ENCODE data around the gene MST1R.
"Not testable (repeated sequence)": the region's sequence is repeated elsewhere in the genome, so short reads cannot be mapped to it uniquely, and the experiment has no call there.

Gene MST1R

DNA sequence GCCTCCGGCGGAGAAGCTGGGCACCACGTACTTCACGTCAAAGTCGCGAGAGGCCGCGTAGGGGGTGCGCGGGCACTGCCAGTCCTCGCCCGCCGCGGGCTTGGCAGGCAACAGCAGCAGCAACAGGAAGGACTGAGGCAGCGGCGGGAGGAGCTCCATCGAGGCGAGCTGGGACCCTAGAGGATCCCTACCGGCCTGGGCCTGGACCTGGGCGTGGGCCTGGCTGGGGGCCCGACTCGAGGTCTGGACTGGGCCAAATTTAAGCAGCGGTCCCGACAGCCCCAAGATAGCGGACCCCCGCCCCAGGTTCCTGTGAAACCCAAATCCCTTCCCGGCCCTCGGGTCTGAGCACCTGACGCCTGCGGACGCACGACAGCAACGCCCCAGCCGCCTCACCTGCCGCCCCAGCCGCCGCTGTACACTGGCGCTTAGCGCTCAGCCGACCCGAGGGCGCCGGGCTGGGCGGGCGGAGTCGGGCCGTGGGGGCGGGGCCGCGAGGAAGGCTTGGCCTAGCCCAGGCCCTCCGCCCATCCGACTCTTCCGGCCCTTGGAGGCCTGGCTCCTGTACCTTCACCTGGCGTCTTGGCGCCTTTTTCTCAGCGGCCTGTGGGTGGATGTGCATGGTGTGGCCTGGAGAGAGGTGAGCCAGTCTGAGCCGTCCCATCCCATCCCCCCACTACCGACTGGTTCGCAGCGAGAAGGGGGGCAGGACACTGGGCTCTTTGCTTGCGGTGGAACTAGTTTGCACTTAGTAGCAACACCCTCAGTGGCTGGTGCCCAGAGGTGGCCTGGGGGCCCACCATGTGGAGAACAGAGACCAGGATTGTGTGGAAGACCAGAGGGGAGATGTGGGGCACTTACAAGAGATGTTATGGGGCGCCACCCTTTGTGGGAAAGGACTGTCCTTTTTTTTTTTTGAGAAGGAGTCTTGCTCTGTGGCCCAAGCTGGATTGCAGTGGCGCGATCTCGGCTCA, at the start of gene MST1R:
MST1R (minus strand) TSS at position 423 of the 974 bp plus-strand sequence; CDS start at position 159, 264 bp downstream.
- peak; percentile 33 to 55 for DNase-seq

DNA sequence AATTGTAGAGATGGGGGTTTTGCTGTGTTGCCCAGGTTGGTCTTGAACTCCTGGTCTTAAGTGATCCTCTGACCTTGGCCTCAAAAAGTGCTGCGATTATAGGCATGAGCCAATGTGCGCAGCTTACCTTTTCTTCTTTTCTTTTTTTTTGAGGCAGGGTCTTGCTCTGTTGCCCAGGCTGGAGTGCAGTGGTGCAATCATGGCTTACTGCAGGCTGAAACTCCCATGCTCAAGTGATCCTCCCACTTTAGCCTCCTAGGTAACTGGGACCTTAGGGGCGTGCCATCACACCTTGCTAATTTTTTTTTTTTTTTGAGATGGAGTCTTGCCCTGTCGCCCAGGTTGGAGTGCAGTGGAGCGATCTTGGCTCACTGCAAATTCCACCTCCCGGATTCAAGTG, 49.3 kb upstream of the MST1R start:
- no peak for DNase-seq

DNA sequence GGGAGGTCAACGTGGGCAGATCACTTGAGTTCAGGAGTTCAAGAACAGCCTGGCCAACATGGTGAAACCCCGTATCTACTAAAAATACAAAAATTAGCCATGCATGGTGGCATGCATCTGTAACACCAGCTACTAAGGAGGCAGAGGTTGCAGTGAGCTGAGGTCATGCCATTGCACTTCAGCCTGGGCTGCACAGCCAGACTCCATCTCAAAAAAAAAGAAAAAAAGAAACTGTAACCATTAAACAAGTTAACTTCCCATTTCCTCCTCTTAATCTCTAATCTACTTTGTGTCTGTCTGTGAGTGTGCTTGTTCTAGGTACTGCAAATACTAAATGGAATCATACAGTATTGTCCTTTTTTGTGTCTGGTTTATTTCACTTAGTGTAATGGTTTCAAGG, 39.0 kb upstream of the MST1R start:
- no peak for DNase-seq

DNA sequence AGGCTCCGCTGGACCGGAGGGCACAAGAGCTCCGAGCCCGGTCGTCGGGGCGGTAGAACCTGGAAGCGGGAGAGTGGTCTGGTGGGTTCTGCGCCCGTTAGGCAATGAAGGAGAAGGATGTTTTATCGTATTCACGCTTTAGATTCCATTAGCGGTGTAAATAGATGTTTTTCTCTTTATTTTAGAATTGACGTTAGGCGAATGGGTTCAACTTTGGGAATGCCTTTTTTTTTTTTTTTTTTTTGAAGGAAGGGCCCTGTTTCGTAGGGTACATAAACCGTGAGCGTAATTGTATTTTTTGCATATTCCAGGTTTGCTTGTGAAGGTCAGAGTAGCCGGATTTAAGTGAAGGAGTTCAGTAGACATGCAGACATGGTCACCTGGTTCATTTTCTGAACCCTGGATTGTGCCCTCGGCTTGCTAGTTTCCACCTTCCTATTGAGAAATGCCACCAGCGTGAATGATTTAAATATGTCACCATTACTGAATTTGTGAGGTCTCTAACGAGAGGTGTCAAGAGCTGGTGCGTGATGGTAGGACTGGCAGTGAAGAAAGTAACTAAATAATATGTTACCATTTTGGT, 37.1 kb upstream of the MST1R start:
- no peak for DNase-seq

DNA sequence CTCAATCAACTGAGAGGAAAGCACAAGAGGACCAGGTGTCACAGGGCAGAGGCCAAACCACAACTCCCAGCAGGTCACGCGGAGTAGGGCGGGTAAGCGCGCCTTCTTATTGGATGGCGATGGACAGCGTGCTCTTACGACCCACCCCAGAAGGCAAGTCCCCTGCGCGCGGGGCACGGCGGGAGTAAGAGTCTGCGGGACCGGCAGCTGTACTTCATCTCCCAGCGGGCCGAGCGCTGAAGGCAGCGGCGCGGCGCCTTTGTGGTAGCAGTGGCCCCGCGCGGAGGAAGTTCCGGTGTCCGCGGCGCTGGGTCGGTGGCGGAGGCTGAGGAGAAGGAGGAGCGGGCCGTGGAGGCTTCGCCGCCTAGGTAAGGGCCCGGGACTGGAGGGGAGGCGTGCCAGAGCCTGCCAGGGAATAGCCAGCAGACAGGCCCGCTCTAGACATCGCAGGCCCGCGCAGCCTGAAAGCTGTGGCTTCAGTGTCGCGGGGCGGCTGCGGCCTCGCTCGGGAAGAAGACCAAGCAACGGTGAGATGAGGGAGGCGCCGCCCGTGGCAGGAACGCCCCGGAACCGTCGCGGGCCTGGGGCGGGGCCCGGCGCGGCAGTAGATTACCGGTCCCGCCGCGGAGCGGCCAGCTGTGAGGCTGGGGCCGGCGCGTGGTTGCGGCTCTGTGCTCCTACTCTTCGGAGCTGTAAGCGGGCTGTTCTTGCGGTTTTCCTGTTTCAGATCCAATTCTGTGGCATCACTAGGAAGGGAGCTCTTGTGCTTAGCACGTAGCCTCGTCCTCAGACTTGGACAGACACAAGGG, 36.4 kb upstream of the MST1R start, which contains the start of gene RBM6:
RBM6 (plus strand) TSS at position 293 of the 809 bp plus-strand sequence. CDS start 22,492 bp downstream, outside the sequence.
- peak; percentile 94 to 97 for DNase-seq

DNA sequence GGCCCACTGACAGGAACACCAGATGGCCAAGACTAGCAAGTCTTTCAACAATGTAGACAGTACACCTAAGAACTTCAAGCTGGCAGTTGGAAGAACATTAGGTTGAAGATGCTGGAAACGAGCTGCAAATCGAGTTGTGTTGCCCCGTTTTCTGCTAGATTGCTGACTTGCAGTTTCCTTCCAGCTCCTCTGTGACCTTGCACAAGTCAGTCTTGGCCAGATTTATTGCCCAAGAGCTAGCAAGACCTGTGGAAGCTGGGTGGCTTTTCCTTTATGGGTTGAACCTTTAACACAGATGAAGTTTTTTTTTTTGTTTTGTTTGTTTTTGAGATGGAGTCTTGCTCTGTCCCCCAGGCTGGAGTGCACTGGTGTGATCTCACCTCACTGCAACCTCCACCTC, 33.4 kb upstream of the MST1R start:
- peak; percentile 51 for DNase-seq

DNA sequence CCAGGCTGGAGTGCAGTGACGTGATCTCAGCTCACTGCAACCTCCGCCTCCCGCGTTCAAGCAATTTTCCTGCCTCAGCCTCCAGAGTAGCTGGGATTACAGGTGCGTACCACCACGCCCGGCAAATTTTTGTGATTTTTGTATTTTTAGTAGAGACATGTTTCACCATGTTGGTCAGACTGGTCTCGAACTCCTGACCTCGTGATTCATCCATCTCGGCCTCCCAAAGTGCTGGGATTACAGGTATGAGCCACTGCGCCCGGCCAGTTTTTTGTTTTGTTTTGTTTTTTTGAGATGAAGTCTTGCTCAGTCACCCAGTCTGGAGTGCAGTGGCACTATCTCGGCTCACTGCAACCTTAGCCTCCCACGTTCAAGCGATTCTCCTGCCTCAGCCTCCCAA, 28.6 kb upstream of the MST1R start:
- not testable (repeated sequence) for DNase-seq

DNA sequence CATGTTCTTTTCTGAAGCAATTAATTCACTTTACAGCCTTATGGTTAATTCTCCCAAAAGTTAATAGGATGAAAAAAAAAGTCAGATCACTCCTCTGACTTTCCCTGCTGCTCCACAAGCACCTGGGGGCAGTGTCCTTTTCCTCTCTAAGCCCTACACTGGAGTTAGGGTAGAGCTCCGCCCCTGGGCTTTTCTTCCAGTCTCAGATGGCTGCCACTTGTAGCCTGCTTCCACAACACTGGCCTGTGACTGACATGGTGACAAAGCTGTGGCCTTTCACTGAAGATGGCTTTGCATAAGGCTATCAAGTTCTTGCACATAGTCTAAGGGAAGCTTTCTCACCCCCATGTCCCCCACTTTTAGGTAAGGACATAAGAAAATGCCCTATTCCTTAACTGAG, 27.2 kb upstream of the MST1R start:
- DNase-seq, result no peak

DNA sequence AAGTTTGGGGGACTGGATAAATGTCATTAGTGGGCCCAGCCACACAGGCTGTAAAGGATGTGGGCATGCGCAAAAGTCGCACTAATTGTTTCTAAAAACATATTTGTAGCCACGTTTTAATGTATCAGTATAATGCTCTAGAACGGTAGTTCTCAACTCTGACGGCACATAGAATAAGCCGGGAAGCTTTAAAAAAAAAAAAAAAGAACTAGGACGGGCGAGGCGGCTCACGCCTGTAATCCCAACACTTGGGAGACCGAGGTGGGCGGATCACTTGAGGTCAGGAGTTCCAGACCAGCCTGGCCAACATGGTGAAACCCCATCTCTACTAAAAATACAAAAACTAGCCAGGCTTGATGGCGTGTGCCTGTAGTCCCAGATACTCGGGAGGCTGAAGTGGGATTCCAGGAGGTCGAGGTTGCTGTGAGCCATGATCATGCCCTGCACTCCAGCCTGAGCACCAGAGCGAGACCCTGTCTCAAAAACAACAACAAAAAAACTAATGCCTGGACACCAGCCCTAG, 26.6 kb upstream of the MST1R start:
- DNase-seq, result no peak

DNA sequence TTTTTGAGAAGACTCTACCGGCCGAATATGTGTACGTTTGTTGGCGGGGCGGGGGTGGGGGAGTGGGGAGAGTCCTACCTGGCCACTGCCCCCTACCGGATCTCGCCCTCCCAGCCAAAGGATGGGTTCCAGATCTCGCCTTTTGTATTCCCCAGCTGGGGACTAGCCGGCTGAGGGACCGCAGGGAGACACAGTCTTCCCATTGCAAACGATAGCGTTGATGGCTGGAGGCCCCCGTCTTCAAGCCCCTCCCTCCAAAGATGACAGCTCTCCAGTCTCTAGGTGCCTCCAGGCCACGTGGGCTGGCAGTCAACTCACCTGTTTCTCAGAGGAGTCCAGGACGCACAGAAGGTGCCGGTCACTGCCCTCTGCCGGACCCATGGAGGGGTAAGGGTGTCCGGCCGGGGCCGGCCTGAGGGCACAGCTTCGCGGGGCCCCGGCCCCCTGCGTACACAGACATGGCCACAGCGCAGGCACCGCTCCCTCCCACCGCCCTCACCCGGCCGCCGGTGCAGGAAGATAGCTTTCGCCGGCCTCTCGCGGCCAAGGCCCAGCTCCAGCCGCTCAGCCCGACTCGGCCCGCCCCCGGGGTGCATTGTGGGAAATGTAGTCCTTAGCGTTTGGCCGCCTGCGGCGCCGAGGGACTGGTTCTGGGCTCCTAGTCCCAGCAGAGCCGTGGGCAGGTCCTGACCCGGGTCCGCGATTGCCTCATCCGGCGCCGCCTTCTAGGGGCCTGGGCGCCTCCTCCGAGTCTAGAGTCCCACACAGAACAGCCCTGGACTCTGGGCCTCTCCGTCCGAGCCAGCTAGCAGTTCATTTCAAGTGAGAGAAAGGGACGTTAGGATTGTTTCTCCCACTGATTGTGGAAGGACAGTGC, 25.9 kb upstream of the MST1R start, which contains the start of gene MON1A:
MON1A (minus strand) TSS at position 521 of the 877 bp plus-strand sequence. CDS start 16,465 bp downstream, outside the sequence.
- peak; percentile 88 to 96 for DNase-seq

DNA sequence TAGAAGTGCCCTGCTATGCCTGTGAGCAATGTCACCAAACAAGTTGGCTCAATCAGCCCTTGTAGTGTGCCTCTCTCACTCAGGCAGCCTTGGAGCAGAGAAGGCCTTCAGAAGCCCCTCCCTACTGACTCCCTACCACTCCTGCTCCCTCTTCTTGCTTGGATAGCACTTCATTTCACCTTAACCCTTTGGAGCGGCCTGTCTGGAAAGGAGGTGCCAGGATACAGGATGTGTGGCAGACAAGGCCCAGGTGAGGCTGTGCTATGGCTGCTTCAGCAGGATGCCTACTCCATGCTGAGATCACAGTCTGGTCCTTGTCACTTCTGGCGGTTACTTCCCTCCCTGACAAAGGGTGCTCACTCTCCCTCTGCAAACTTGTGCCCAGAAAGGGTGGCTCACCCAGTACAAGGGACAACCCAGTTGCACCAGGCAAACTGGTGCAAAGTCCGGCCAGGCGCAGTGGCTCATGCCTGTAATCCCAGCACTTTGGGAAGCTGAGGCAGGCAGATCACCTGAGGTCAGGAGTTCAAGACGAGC, 24.9 kb upstream of the MST1R start:
- DNase-seq, result no peak

DNA sequence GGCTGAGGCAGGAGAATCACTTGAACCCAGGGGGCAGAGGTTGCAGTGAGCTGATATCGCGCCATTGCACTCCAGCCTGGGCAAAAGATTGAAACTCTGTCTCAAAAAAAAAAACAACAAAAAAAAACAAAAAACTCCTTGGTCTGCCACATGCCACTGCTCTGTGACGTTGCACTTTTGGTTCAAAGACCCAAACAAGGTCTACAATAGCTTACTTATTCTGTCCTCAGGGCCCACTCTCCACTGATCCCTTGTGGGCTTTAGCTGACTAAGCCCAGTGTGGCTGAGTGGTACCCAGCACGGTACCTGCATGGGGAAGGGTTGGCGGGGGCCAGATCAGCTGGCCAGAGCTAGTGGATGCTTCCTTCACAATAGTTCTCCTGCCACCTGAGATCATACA, 24.1 kb upstream of the MST1R start:
- no peak for DNase-seq

DNA sequence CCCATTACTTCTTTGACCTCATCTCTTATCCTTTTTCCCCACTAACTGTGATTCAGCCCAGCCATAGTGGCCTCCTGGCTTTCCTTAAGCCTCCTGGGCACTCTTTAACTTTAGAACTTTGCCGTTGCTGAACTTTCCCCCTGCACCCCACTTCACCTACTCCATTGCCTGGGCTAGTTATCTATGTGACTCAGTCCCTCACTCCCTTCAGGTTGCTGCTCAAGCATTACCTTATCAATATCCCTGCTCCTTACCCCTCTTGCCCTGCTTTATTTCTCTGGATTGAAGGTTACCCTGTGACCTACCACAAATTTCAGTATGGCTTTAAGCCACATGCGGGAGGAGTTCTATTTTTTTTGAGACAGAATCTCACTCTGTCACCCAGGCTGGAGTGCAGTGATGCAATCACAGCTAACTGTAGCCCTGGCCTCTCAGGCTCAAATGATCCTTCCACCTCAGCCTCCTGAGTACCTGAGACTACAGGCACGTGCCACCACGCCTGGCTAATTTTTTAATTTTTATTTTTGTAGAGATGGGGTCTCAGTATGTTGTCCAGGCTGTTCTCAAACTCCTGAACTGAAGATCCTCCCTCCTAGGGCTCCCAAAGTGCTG, 22.6 kb upstream of the MST1R start:
- DNase-seq, result no peak

DNA sequence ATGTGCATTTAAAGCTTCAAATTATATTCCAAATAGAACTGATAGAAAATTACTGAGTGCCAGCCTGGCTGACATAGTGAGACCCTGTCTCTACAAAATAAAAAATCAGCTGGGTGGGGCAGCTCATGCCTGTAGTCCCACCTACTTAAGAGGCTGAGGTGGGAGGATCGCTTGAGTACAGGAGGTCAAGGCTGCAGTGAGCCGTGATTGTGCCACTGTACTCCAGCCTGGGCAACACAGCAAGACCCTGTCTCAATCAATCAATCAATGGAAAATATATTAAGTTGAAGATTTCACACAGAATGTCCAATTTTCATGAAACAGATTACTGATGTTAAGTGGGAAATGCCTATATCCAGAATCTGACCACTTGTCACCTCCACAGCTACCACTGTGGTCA, 21.8 kb upstream of the MST1R start:
- DNase-seq, result no peak

DNA sequence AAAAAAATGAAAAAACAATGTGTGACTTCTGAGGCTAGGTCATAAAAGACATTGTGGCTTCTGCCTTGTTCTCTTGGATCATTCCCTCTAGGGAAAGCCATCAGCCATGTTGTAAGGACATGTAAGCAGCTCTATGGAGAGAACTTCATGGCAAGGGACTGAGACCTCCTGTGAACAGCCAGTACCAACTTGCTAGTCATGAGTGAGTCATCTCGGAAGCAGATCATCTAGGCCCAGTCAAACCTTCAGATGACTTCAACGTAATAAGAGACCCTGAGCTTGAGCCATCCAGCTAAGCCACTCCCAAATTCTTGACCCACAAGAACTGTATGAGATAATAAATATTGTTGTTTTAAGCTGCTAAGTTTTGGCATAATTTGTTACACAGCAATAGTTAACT, 21.0 kb upstream of the MST1R start:
- no peak for DNase-seq

DNA sequence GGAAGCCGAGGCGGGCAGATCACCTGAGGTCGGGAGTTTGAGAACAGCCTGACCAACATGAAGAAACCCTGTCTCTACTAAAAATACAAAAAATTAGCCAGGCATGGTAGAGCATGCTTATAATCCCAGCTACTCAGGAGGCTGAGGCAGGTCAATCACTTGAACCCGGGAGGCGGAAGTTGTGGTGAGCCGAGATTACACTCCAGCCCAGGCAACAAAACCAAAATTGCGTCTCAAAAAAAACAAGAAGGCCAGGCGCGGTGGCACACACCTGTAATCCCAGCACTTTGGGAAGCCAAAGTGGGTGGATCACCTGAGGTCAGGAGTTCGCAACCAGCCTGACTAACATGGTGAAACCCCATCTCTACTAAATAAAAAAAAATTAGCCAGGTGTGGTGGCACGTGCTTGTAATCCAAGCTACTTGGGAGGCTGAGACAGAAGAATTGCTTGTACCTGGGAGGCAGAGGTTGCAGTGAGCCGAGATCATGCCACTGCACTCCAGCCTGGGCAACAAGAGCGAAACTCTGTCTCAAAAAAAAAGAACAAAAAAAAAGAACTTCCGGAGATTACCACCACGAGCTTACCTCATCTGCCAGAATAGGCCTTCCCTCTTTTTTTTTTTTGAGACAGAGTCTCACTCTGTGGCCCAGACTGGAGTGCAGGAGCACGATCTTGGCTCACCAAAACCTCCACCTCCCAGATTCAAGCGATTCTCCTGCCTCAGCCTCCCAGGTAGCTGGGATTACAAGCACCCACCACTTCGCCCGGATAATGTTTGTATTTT, 14.3 kb upstream of the MST1R start:
- DNase-seq, result peak; percentile 46 to 50

DNA sequence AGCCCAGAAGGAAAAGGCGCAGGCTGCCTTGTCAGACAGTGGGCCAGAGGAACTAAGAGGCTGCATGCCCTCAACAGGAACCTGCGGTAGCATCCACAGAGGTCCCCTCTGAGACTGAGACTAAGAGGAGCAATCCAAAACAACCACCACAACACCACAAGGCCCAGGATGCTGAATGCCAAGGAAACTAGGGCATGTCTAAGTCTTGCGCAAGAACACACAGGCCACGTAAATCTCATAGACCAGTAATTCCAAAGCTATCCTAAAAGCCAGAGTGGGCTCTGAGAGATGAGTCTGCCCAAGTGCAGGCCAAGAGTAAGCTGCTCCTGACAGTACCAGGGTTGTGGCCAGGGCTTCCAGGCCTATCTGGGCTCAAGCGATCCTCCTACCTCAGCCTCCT, 13.0 kb upstream of the MST1R start:
- DNase-seq, result no peak

DNA sequence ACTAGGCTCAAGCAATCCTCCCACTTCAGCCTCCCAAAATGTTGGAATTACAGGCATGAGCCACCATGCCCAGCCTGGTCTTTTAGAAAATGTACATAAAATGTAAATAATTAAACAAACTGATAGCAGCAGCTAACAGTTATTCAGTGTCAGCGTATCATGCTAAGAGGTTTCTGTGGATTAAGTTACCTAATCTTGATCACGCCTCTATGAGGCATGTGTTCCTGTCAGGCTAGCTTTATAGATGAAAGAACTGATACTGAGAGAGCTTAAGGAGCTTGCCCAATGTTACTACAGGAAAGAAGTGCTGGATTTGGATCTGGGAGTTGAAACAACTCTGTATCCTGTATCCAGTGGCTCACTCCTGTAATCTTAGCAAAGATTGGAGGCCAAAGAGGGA, 11.2 kb upstream of the MST1R start:
- DNase-seq, result peak in 1 of 2 donors; percentile 22

DNA sequence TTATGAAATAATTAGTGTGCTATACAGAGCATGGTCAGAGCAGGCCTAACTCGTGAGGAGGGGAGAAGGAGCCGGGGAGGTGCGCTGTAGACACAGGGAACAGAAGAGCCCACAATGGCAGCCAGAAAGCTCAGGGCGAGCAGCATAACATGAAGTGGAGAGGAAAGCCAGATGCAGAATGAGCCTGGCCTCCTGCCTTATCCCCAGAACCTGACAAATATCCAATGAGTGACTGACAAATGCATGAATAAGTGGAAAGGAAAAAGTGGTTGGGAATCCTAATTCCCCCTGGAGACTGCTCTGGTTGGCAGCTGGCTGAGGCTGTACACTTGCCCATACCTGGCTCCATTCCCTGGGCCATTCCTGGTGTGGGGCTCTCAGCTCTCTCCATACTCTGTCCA, 9.2 kb upstream of the MST1R start:
- no peak for DNase-seq

DNA sequence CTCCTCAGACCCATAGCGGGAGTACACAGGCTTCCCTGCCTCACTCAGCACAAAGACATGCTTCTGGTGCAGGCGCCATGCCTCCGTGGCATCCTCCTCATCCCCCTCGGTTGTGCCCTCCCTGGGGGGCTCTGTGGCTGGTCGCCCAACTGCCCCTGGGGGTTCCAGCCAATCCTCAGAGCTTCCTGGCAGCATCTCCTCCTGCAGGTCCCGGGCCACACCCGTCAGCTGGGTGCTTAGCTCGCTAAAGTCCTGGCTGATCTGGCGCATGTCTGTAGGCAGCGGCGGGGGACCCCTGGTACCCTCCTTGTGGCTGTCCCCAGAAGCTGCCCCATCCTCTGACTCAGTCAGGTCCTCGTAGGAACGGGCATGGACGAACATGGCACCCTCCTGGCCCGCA, 7.9 kb upstream of the MST1R start:
- no peak for DNase-seq

Measured in inflammatory macrophage treated with lipopolysaccharide for 1 hour (primary cell).